T-helper 1 cell treated with Interleukin-12 subunit alpha and Interleukin-12 subunit beta and Interleukin-4 antibody, amounts not matched to agents 30 μg/mL and 1 μg/mL, for 36 hours (primary cell): ENCODE data around the gene DDX54.

Source experiments
- H3K27ac Mint-ChIP-seq: one replicate; pipeline ENCODE4 v1.8.0; 2021; ENCODE audit warnings: mild to moderate bottlenecking, mixed read lengths
- H3K27me3 Mint-ChIP-seq: one replicate; pipeline ENCODE4 v1.8.0; 2021; ENCODE audit warnings: low read depth, mixed read lengths
- H3K36me3 Mint-ChIP-seq: one replicate; pipeline ENCODE4 v1.8.0; 2021; ENCODE audit warnings: low read depth, mixed read lengths
- H3K4me1 Mint-ChIP-seq: one replicate; pipeline ENCODE4 v1.8.0; 2021; ENCODE audit warnings: low read depth, mixed read lengths
- H3K4me3 Mint-ChIP-seq: one replicate; pipeline ENCODE4 v1.8.0; 2021; ENCODE audit warnings: mild to moderate bottlenecking, moderate library complexity, mixed read lengths
- H3K9me3 Mint-ChIP-seq: one replicate; pipeline ENCODE4 v1.8.0; 2021; ENCODE audit warnings: mixed read lengths

The DDX54 gene

DNA sequence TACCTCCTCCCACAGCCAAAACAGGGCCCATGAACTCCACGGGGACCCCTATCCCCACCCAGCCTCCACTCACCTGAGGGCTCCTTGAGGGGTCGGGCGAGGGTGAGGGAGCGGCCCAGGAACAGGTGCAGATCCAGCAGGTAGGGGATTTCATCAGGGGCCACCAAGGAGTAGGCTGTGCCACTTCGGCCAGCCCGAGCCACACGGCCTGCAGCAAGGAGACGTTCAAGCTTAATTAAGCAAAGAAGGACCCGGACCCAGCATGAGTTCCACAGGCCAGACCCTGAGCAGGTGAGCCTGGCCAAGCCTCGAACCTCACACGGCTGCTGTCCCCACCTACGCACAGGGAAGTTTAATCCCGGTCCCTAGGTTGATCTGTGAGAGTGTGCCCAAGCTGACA is 15.6 kb downstream of the DDX54 start:
- H3K27ac Mint-ChIP-seq = no peak overlapping the region
- H3K27me3 Mint-ChIP-seq = no peaks in the 10 kb centered on the region
- no peak overlapping the region for H3K4me3 Mint-ChIP-seq
- no peaks in the 10 kb centered on the region for H3K9me3 Mint-ChIP-seq
- H3K4me1 Mint-ChIP-seq = peaks cover 2% of the 10 kb centered on the region
- H3K36me3 Mint-ChIP-seq = peaks cover 34% of the 10 kb centered on the region

DNA sequence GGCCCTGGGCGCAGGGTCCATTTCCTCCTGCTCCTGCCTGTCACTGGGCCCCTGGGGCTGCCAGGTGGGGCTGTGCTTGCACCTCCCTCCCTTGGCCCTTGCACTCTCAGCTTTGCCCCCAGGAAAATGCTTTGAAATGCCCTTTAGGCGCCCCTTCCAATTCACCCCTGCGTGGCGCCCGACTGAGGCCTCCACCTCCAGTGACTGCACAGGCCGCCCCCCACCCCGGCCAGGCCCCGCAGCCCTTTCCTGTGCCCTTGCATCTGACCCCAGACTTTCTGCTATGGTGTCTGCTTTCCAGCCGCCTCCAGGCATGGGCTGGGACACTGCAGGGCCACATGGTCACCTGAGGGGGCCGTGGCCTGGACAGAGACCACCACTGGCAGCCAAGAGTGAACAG is 17.4 kb downstream of the DDX54 start:
- Mint-ChIP-seq H3K4me1 (no peaks in the 10 kb centered on the region), H3K4me3 (no peak overlapping the region), H3K9me3 (no peaks in the 10 kb centered on the region), H3K27me3 (no peaks in the 10 kb centered on the region), H3K27ac (no peak overlapping the region), H3K36me3 (peaks cover 32% of the 10 kb centered on the region)

GRCh38 chr12:113165521-113166450 is 19.5 kb downstream of the DDX54 start:
- Mint-ChIP-seq H3K27me3 (no peaks in the 10 kb centered on the region), H3K27ac (no peak overlapping the region), H3K9me3 (no peaks in the 10 kb centered on the region)

GRCh38 chr12:113164014-113164413 is 21.3 kb downstream of the DDX54 start:
- peaks cover 25% of the 10 kb centered on the region for H3K36me3 Mint-ChIP-seq
- no peaks in the 10 kb centered on the region for H3K27me3 Mint-ChIP-seq
- peaks cover 2% of the 10 kb centered on the region for H3K4me1 Mint-ChIP-seq
- H3K4me3 Mint-ChIP-seq = no peak overlapping the region
- H3K27ac Mint-ChIP-seq = no peak overlapping the region
- no peaks in the 10 kb centered on the region for H3K9me3 Mint-ChIP-seq

More at GRCh38 chr12:113165521-113166450, 19.5 kb downstream of the DDX54 start:
- Mint-ChIP-seq H3K36me3 (peaks cover 26% of the 10 kb centered on the region), H3K4me3 (no peak overlapping the region), H3K4me1 (no peaks in the 10 kb centered on the region)

GRCh38 chr12:113163030-113163360 is 22.3 kb downstream of the DDX54 start:
- no peak overlapping the region for H3K4me3 Mint-ChIP-seq
- H3K36me3 Mint-ChIP-seq = peaks cover 22% of the 10 kb centered on the region
- H3K27me3 Mint-ChIP-seq = no peaks in the 10 kb centered on the region
- H3K4me1 Mint-ChIP-seq = peaks cover 2% of the 10 kb centered on the region
- H3K9me3 Mint-ChIP-seq = no peaks in the 10 kb centered on the region
- no peak overlapping the region for H3K27ac Mint-ChIP-seq

DNA sequence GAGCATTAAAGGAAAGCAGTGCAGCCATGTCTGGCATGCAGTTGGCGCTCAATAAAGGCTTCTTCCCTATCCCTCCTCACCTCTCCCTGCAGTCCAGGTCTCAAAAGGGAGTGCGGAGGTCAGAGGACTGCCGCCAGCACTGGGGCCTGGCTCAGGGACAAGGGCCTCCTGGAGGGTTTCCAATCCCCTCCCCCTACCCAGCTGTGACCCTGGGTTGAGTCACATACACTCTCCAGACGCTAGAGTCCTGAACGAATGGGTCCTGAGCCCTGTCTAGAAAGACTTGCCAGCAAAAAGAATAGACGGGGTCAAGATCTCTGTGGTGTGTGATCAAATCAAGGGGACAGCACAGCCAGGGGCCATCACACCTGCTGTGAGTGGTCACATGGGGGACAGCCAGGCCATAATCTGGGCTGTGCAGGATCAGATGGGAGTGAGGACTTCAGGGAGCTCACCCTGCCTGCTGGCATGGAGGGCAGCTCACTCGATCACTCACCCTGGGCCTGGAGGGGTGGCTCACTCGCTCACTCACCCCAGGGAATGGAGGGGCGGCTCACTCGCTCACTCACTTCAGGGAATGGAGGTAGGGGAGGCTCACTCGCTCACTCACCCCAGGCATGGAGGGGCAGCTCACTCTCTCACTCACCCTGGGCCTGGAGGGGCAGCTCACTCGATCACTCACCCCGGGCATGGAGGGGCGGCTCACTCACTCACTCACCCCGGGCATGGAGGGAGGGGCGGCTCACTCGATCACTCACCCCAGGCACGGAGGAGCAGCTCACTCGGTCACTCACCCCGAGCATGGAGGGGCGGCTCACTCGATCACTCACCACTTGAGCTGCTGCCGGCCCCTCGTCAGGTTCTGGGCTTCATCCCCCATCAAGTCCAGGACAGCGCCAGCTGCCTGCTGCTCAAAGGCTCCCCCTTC is 22.9 kb downstream of the DDX54 start:
- Mint-ChIP-seq H3K27me3 (no peaks in the 10 kb centered on the region), H3K36me3 (peaks cover 22% of the 10 kb centered on the region), H3K27ac (no peak overlapping the region), H3K4me3 (no peak overlapping the region), H3K9me3 (no peaks in the 10 kb centered on the region), H3K4me1 (peaks cover 2% of the 10 kb centered on the region)

- Mint-ChIP-seq H3K36me3 (peaks cover 26% of the 10 kb centered on the region), H3K27me3 (no peaks in the 10 kb centered on the region), H3K27ac (no peak overlapping the region), H3K9me3 (no peaks in the 10 kb centered on the region), H3K4me3 (no peak overlapping the region), H3K4me1 (peaks cover 2% of the 10 kb centered on the region)
Measured at GRCh38 chr12:113161415-113162016, 23.8 kb downstream of the DDX54 start.

- Mint-ChIP-seq H3K27ac (no peak overlapping the region), H3K9me3 (no peaks in the 10 kb centered on the region), H3K36me3 (peaks cover 19% of the 10 kb centered on the region), H3K27me3 (no peaks in the 10 kb centered on the region), H3K4me3 (no peak overlapping the region), H3K4me1 (peaks cover 2% of the 10 kb centered on the region)
Measured at GRCh38 chr12:113159937-113160336, 25.3 kb downstream of the DDX54 start.

GRCh38 chr12:113158439-113159203 is 26.7 kb downstream of the DDX54 start:
- H3K27ac Mint-ChIP-seq = no peak overlapping the region
- peaks cover 19% of the 10 kb centered on the region for H3K36me3 Mint-ChIP-seq
- peaks cover 5% of the 10 kb centered on the region for H3K27me3 Mint-ChIP-seq
- H3K9me3 Mint-ChIP-seq = no peaks in the 10 kb centered on the region
- peaks cover 5% of the 10 kb centered on the region for H3K4me1 Mint-ChIP-seq
- H3K4me3 Mint-ChIP-seq = no peak overlapping the region

DNA sequence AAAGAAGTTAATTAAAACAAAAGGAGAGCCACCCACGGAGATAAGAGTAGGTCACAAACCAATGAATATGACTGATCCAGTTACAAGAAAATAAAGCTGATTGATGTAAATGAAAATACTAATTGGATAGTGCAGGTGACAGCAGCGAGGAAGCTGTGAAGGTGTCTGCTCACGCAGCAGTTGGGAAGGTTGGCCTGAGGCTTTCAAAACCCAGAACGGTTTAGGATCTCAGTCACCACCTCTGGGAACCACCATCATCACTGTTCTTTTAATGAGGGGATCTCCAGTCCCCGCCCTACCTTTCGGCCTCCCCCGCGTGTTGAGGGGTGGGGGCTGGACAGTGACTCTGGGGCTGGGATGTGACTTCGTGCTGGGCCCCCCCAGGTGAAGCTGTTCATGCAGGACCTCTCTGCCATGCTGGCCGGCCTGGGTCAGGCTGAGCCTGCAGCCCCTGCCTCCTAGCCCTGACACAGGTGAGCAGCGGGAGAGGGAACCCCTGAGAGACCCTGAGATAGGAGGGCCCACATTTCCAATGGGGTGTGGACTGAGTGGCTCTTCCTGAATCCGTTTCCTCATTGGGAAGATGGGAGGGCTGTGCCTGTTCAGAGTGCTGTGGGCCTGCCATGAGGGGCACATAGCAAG is 27.9 kb downstream of the DDX54 start:
- no peak overlapping the region for H3K4me3 Mint-ChIP-seq
- peaks cover 19% of the 10 kb centered on the region for H3K36me3 Mint-ChIP-seq
- no peak overlapping the region for H3K27ac Mint-ChIP-seq
- H3K4me1 Mint-ChIP-seq = peaks cover 10% of the 10 kb centered on the region
- peaks cover 17% of the 10 kb centered on the region for H3K27me3 Mint-ChIP-seq
- no peaks in the 10 kb centered on the region for H3K9me3 Mint-ChIP-seq

DNA sequence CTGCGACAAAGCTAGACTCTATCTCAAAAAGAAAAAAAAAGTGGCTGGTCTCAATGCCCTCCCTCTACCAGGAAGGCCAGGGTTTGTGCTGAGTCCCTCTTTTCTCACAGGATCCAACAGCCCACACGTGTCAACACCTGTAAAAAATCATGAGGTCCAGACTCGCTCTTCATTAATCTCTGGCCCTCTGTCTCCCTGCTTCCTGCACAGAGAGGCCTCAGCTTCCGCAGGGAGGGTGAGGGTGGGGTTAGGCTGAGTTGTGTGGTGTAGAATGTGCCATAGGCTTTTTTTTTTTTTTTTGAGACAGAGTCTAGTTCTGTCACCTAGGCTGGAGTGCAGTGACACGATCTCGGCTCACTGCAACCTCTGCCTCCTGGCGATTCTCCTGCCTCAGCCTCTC is 29.6 kb downstream of the DDX54 start:
- Mint-ChIP-seq H3K4me3 (no peak overlapping the region), H3K36me3 (peaks cover 13% of the 10 kb centered on the region), H3K27me3 (peaks cover 24% of the 10 kb centered on the region), H3K4me1 (peaks cover 12% of the 10 kb centered on the region), H3K9me3 (no peaks in the 10 kb centered on the region), H3K27ac (no peak overlapping the region)

GRCh38 chr12:113155060-113155459 is 30.2 kb downstream of the DDX54 start:
- peaks cover 10% of the 10 kb centered on the region for H3K36me3 Mint-ChIP-seq
- H3K27me3 Mint-ChIP-seq = peaks cover 29% of the 10 kb centered on the region
- no peak overlapping the region for H3K27ac Mint-ChIP-seq
- H3K4me3 Mint-ChIP-seq = no peak overlapping the region
- H3K9me3 Mint-ChIP-seq = no peaks in the 10 kb centered on the region
- H3K4me1 Mint-ChIP-seq = peaks cover 12% of the 10 kb centered on the region

DNA sequence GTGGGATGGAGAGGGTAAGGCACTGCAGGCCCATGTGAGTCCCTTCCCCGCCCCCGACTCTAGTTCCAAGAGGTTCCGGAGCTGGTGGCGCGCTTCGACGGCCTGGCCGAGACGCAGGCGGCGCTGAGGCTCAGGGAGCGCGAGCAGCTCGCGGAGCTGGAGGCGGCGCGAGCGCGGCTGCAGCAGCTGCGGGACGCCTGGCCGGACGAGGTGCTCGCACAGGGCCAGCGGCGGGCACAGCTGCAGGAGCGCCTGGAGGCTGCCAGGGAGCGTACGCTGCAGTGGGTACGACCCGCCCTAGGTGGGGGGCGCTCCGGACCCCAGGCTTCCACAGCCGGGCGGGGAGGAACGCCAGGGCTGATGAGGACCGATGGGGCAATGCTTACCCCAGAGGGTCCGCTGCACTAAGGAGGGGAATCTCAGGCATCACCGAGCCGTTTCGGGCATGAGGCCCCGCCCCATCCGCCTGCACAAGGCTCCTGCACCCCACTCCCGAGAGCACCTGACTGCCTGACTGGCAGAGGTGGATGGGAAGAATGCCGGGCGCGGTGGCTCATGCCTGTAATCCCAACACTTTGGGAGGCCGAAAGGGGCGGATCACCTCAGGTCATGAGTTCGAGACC is 30.8 kb downstream of the DDX54 start:
- no peak overlapping the region for H3K27ac Mint-ChIP-seq
- peaks cover 31% of the 10 kb centered on the region for H3K27me3 Mint-ChIP-seq
- peaks cover 12% of the 10 kb centered on the region for H3K4me1 Mint-ChIP-seq
- no peaks in the 10 kb centered on the region for H3K9me3 Mint-ChIP-seq
- H3K36me3 Mint-ChIP-seq = peaks cover 9% of the 10 kb centered on the region
- H3K4me3 Mint-ChIP-seq = no peak overlapping the region
